ENCODE measurements around the gene ICAM5. TPM values are rescaled to one million over a fixed set of nuclear protein-coding genes. Genes with fewer than 3 reads are reported as not detected.

The ICAM5 gene
- total and polyA plus RNA-seq, 10 of the 15 experiments (the other 5 are each of a cell fraction or from before 2014, with no cell fraction given): 0.14 to 4.6 (median 0.94) TPM; not detected in 2

GRCh38 chr19:10259162-10259905 is 30.4 kb upstream of the ICAM5 start (continued):
- peak; percentile 71 to 75 (median 73) for TF ChIP-seq CTCF (IDR thresholded peaks at IDR 0.05 in 2 of 3, conservative IDR thresholded peaks at IDR 0.05 in 1 of 3; ENCODE audit: control insufficient read depth in 2 of 3, extremely low read depth in 1 of 3, insufficient read depth in 1 of 3, low read depth in 3 of 3, low read length in 3 of 3)
- TF ChIP-seq NBN (IDR thresholded peaks at IDR 0.05): no peak
- no peak for TF ChIP-seq KDM1A (IDR thresholded peaks at IDR 0.05; ENCODE audit: borderline replicate concordance)
- TF ChIP-seq BMI1 (IDR thresholded peaks at IDR 0.05; ENCODE audit: borderline replicate concordance): no peak
- no peak for TF ChIP-seq ETV6 (conservative IDR thresholded peaks at IDR 0.05 in 1 of 2, IDR thresholded peaks at IDR 0.05 in 1 of 2; ENCODE audit: borderline replicate concordance in 1 of 2, low read depth in 1 of 2)
- peak; percentile 79 for TF ChIP-seq RUNX3 (IDR thresholded peaks at IDR 0.05; ENCODE audit: low read length)
- TF ChIP-seq POU2F2 (IDR thresholded peaks at IDR 0.05; ENCODE audit: borderline replicate concordance, low read depth, low read length): 0 out of 3 replicates have a peak, but pooled peaks have one; percentile 19
- no peak for TF ChIP-seq ZBTB4 (CRISPR knock-in tag; IDR thresholded peaks at IDR 0.05)
- TF ChIP-seq MEF2A (IDR thresholded peaks at IDR 0.05; ENCODE audit: insufficient read depth, low read depth, low read length): no peak
- no peak for TF ChIP-seq IRF5 (IDR thresholded peaks at IDR 0.05; ENCODE audit: borderline replicate concordance)
- TF ChIP-seq RAD21 (IDR thresholded peaks at IDR 0.05; ENCODE audit: insufficient read depth, low read depth, low read length): peak; percentile 74
- peak; percentile 75 for TF ChIP-seq SMC3 (IDR thresholded peaks at IDR 0.05; ENCODE audit: borderline replicate concordance, low read length)

All from GM12878 (cell line).